Natural killer cell (primary cell): ENCODE results near the gene CXCL3. TPM values are rescaled to one million over a fixed set of nuclear protein-coding genes. Genes with fewer than 3 reads are reported as not detected.

Experiments used
- ATAC-seq, 3 donors: fragments of 150-1000 bp in 2 of 3; fragments of 200-7000 bp in 1 of 3; cut with Tn5 transposase; 1 replicate in 1 of 3; 2 replicates in 2 of 3; pipeline ENCODE4 v1.10.0; 2021; ENCODE audit warnings: mild to moderate bottlenecking in 2 of 3, moderate library complexity in 2 of 3
- DNase-seq, 2 donors: peaks; one replicate each; pipeline versions ENCODE4 v3.0.0 to v3.0.0-alpha.2; 2013 to 2021; ENCODE audit warnings: mixed read lengths in 1 of 2
- H3K27ac ChIP-seq: one replicate; pipeline ENCODE4 v1.5.1; 2013; ENCODE audit warnings: mild to moderate bottlenecking, low read length
- H3K27me3 ChIP-seq: one replicate; pipeline ENCODE4 v1.6.1; 2013; ENCODE audit warnings: low read length; ENCODE audit not compliant: control insufficient read depth, insufficient read depth
- H3K36me3 ChIP-seq: one replicate; pipeline ENCODE4 v1.6.1; 2013; ENCODE audit warnings: low read length; ENCODE audit not compliant: control insufficient read depth, insufficient read depth
- H3K4me1 ChIP-seq: one replicate; pipeline ENCODE4 v1.6.1; 2013; ENCODE audit warnings: low read length; ENCODE audit not compliant: control insufficient read depth, insufficient read depth
- H3K4me3 ChIP-seq: one replicate; pipeline ENCODE4 v1.5.1; 2013; ENCODE audit warnings: low read length
- H3K9me3 ChIP-seq: one replicate; pipeline ENCODE4 v1.6.1; 2013; ENCODE audit warnings: low read length; ENCODE audit not compliant: control insufficient read depth, insufficient read depth
- H3K27ac Mint-ChIP-seq, 2 donors: one replicate each; pipeline ENCODE4 v1.8.0; 2022; ENCODE audit warnings: mild to moderate bottlenecking in 2 of 2, mixed read lengths in 2 of 2, moderate library complexity in 1 of 2
- H3K27me3 Mint-ChIP-seq, 2 donors: one replicate each; pipeline ENCODE4 v1.8.0; 2022; ENCODE audit warnings: low read depth in 2 of 2, mixed read lengths in 2 of 2
- H3K36me3 Mint-ChIP-seq: one replicate; pipeline ENCODE4 v1.8.0; 2022; ENCODE audit warnings: mixed read lengths
- H3K4me1 Mint-ChIP-seq, 2 donors: one replicate each; pipeline ENCODE4 v1.8.0; 2022; ENCODE audit warnings: mixed read lengths in 2 of 2
- H3K4me3 Mint-ChIP-seq: one replicate; pipeline ENCODE4 v1.8.0; 2022; ENCODE audit warnings: mild to moderate bottlenecking, moderate library complexity, mixed read lengths
- H3K9me3 Mint-ChIP-seq, 2 donors: one replicate each; pipeline ENCODE4 v1.8.0; 2022; ENCODE audit warnings: mixed read lengths in 2 of 2
- CTCF ChIP-seq: fragments of 200-600 bp; IDR thresholded peaks from one replicate; pipeline ENCODE4 v1.8.0; 2022; ENCODE audit warnings: antibody characterized with exemption
- WGBS: methylation state at CpG from one replicate; pipeline ENCODE4 v1.1.7; 2013; ENCODE audit warnings: missing lambda C conversion rate; ENCODE audit not compliant: insufficient coverage; 5-methylcytosine and 5-hydroxymethylcytosine counted together
- intact Hi-C: fragments of 100-400 bp; cut with micrococcal nuclease; formaldehyde crosslinking; loops from one replicate; pipeline ENCODE4 v1.14.2; 2022
- total RNA-seq, 4 donors: library from RNA; stranded (reverse); fragments of 120-200 nt in 1 of 4; gene quantifications; one replicate each; pipeline versions ENCODE4 v1.2.3 to v1.2.4, GENCODE V29; 2013 to 2022

Gene CXCL3
- total RNA-seq, 3 donors from 2014 or later (not counting 1 experiment from before 2014, with no cell fraction given) = 1.1 to 6.6 (median 3.5) TPM

- Mint-ChIP-seq H3K27me3 (peaks cover 6 to 15% of the 10 kb centered on the region in 2 donors), H3K4me1 (no peaks in the 10 kb centered on the region), H3K36me3 (no peaks in the 10 kb centered on the region), H3K9me3 (peaks cover 0 to 6% of the 10 kb centered on the region in 2 donors), H3K4me3 (no peak within 1 kb of the TSS), H3K27ac (no peak within 1 kb of the TSS)
- no peak within 1 kb of the TSS for H3K27ac ChIP-seq
- no peaks in the 10 kb centered on the region for H3K9me3 ChIP-seq
- no peaks in the 10 kb centered on the region for H3K36me3 ChIP-seq
- ATAC-seq (no peak), DNase-seq (no peak)
- no peaks in the 10 kb centered on the region for H3K4me1 ChIP-seq
- no peaks in the 10 kb centered on the region for H3K27me3 ChIP-seq
- H3K4me3 ChIP-seq = no peak within 1 kb of the TSS
- 18% methylated on average over 46 of the region's 46 CpGs for WGBS
- intact Hi-C loops = no loop called here
- TF ChIP-seq CTCF = no peak
These were observed 40.2 kb downstream of the CXCL3 start, which contains the start of gene CXCL5 for GRCh38 chr4:73998040-73999011. Gene CXCL5, minus strand, starts transcription at chr4:73998677. Its CDS starts 96 bp downstream, at chr4:73998581.

GRCh38 chr4:73992050-73992449, 46.4 kb downstream of the CXCL3 start:
- ATAC-seq (no peak), DNase-seq (no peak)
- no CpG with 5 or more reads among the region's 1 CpG for WGBS
- no peaks in the 10 kb centered on the region for H3K27me3 ChIP-seq
- intact Hi-C loops = no loop called here
- Mint-ChIP-seq H3K27me3 (peaks cover 0 to 1% of the 10 kb centered on the region in 2 donors), H3K9me3 (peaks cover 0 to 8% of the 10 kb centered on the region in 2 donors), H3K4me3 (no peak overlapping the region), H3K4me1 (no peaks in the 10 kb centered on the region), H3K36me3 (no peaks in the 10 kb centered on the region), H3K27ac (no peak overlapping the region)
- no peak overlapping the region for H3K27ac ChIP-seq
- H3K36me3 ChIP-seq = no peaks in the 10 kb centered on the region
- H3K9me3 ChIP-seq = no peaks in the 10 kb centered on the region
- TF ChIP-seq CTCF = no peak
- H3K4me1 ChIP-seq = no peaks in the 10 kb centered on the region
- H3K4me3 ChIP-seq = no peak overlapping the region

GRCh38 chr4:73991742-73992000, 46.8 kb downstream of the CXCL3 start:
- TF ChIP-seq CTCF = no peak
- no peak overlapping the region for H3K4me3 Mint-ChIP-seq
- H3K4me1 Mint-ChIP-seq = no peaks in the 10 kb centered on the region
- H3K4me1 ChIP-seq = no peaks in the 10 kb centered on the region
- 83% methylated on average over 1 of the region's 1 CpG for WGBS
- H3K4me3 ChIP-seq = no peak overlapping the region
- H3K36me3 ChIP-seq = no peaks in the 10 kb centered on the region
- no peaks in the 10 kb centered on the region for H3K9me3 ChIP-seq
- peaks cover 0 to 8% of the 10 kb centered on the region in 2 donors for H3K9me3 Mint-ChIP-seq
- H3K27me3 ChIP-seq = no peaks in the 10 kb centered on the region
- no peaks in the 10 kb centered on the region for H3K36me3 Mint-ChIP-seq
- no peak for DNase-seq
- intact Hi-C loops = no loop called here
- no peaks in the 10 kb centered on the region for H3K27me3 Mint-ChIP-seq
- no peak for ATAC-seq
- H3K27ac Mint-ChIP-seq = no peak overlapping the region
- H3K27ac ChIP-seq = no peak overlapping the region
